HepG2 (cell line): ENCODE measurements around the gene SPAG9. TPM values are rescaled to one million over a fixed set of nuclear protein-coding genes. Genes with fewer than 3 reads are reported as not detected.

Experiments used
- CCAR2 ChIP-seq: fragments of 200-400 bp; formaldehyde crosslinking; optimal IDR thresholded peaks from 2 replicates; pipeline ENCODE3; 2018; ENCODE audit warnings: low read depth, mild to moderate bottlenecking, low read length, moderate library complexity
- FOSL2 ChIP-seq: sonication (generic); formaldehyde crosslinking; IDR thresholded peaks from 2 replicates; pipeline ENCODE4 v1.4.0; 2020; ENCODE audit warnings: missing genetic modification reagents
- HDAC1 ChIP-seq: sonication (generic); formaldehyde crosslinking; IDR thresholded peaks from 2 replicates; pipeline ENCODE4 v1.5.1; 2020; ENCODE audit warnings: mild to moderate bottlenecking, missing genetic modification reagents
- HDAC2 ChIP-seq: sonication (generic); formaldehyde crosslinking; IDR thresholded peaks from 2 replicates; pipeline ENCODE4 v1.4.0; 2020; ENCODE audit warnings: missing genetic modification reagents
- SP1 ChIP-seq, 2 experiments: fragments of 450-650 bp in 1 of 2; sonication (generic) in 1 of 2; formaldehyde crosslinking in 1 of 2; IDR thresholded peaks; 2 replicates each; pipeline versions ENCODE4 v1.4.0 to v1.6.1; 2016 to 2020; ENCODE audit warnings: missing genetic modification reagents in 1 of 2
- ZFP1 ChIP-seq: IDR thresholded peaks from 2 replicates; pipeline ENCODE4 v1.6.1; 2016
- ZNF446 ChIP-seq: sonication (generic); formaldehyde crosslinking; IDR thresholded peaks from 2 replicates; pipeline ENCODE4 v1.5.0; 2020; ENCODE audit warnings: mild to moderate bottlenecking, missing genetic modification reagents
- ZNF549 ChIP-seq: sonication (generic); formaldehyde crosslinking; IDR thresholded peaks from 2 replicates; pipeline ENCODE4 v1.5.0; 2020; ENCODE audit warnings: missing genetic modification reagents
- ZNF761 ChIP-seq: sonication (generic); formaldehyde crosslinking; conservative IDR thresholded peaks from 2 replicates; pipeline ENCODE4 v1.4.0; 2020; ENCODE audit warnings: mild to moderate bottlenecking, missing genetic modification reagents
- ZNF850 ChIP-seq: sonication (generic); formaldehyde crosslinking; conservative IDR thresholded peaks from 2 replicates; pipeline ENCODE4 v1.9.0; 2021; ENCODE audit warnings: mild to moderate bottlenecking, missing genetic modification reagents
- polyA plus RNA-seq, 8 experiments: library from polyadenylated mRNA; depleted of rRNA in 3 of 8; stranded (reverse) in 7 of 8; unstranded in 1 of 8; fragments of >200 nt; fragmentation: Illumina TruSeq in 4 of 8; extraction: Trizol in 4 of 8; gene quantifications; 2 replicates each; pipeline versions ENCODE4 v1.2.1 to v1.2.3, GENCODE V29; 2011 to 2016; ENCODE audit warnings: low read depth in 4 of 8, missing spikeins in 1 of 8, mixed read lengths in 1 of 8; ENCODE audit not compliant: insufficient read depth in 1 of 8
- total RNA-seq, 5 experiments: library from RNA; depleted of rRNA; stranded (reverse); fragments of >200 nt; fragmentation: Illumina TruSeq; extraction: Trizol; gene quantifications; 2 replicates each; pipeline ENCODE4 v1.2.3, GENCODE V29; 2016; ENCODE audit warnings: low read depth in 1 of 5
- TF ChIP-seq, protein P1 (sequence below): sonication (generic); formaldehyde crosslinking; IDR thresholded peaks from 2 replicates; pipeline ENCODE4 v1.4.0; 2020; ENCODE audit warnings: low read depth, mild to moderate bottlenecking, missing genetic modification reagents
- TF ChIP-seq, protein P2 (sequence below): sonication (generic); formaldehyde crosslinking; IDR thresholded peaks from 2 replicates; pipeline ENCODE4 v1.8.0; 2022; ENCODE audit warnings: mild to moderate bottlenecking, missing genetic modification reagents; ENCODE audit not compliant: insufficient replicate concordance
- TF ChIP-seq, protein P3 (sequence below): sonication (generic); formaldehyde crosslinking; IDR thresholded peaks from 2 replicates; pipeline ENCODE4 v1.5.1; 2020; ENCODE audit warnings: missing genetic modification reagents, mild to moderate bottlenecking, borderline replicate concordance
- TF ChIP-seq, protein P4 (sequence below): sonication (generic); formaldehyde crosslinking; IDR thresholded peaks from one replicate; pipeline ENCODE4 v1.5.1; 2020; ENCODE audit warnings: mild to moderate bottlenecking, missing genetic modification reagents; ENCODE audit errors: not compliant biosample characterization

SPAG9 gene
- total and polyA plus RNA-seq, 2 of the 13 experiments (the other 11 are each of a cell fraction or from before 2014, with no cell fraction given): 43.2 to 78.6 TPM

DNA sequence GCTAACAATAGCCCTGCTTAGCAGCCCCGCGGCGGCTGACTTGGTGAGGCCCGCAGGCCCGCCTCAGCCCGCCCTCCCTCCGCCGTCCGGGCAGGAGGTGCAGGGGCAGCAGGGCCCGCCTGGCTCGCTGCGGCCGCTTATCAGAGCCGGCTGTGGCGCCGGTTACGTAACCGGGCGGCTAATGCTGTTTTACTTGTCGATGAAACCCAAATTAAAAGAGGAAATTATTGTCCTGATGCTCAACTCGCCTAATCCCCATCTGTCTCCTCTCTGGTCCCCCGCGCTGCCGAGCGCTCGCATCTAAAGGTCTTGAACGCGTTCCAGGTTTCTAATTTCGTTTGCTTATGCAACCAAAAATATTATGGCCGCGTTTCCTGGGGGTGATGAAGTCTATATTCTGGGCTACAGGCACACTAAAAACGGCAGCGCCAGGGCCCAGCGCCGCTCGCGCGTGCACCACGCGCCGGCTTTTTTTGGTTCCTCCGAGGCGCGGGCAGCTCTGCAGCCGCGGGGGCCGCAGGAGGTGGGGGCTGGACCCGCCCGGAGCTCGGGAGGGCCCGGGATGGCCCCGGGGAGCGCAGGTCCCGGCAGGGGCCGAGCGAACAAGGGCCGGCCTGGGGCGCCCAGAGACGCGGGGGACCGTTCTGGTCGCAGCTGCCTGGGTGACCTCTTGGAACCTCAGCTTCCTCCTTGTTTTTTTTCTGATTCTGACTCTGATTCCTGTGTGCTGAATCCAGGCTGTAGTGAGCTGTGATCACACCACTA is 189.3 kb downstream of the SPAG9 start (continued):
- TF ChIP-seq, protein P1, sequence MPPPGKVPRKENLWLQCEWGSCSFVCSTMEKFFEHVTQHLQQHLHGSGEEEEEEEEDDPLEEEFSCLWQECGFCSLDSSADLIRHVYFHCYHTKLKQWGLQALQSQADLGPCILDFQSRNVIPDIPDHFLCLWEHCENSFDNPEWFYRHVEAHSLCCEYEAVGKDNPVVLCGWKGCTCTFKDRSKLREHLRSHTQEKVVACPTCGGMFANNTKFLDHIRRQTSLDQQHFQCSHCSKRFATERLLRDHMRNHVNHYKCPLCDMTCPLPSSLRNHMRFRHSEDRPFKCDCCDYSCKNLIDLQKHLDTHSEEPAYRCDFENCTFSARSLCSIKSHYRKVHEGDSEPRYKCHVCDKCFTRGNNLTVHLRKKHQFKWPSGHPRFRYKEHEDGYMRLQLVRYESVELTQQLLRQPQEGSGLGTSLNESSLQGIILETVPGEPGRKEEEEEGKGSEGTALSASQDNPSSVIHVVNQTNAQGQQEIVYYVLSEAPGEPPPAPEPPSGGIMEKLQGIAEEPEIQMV: no peak; the same call in 1 of the 2 replicates
- TF ChIP-seq ZFP1 (CRISPR knock-in tag) (no peak), CCAR2 (peak; percentile 78), FOSL2 (peak; percentile 51; the same call in 1 of the 2 replicates), SP1 (IDR thresholded peaks at IDR 0.05) (no peak), SP1 (CRISPR knock-in tag; IDR thresholded peaks at IDR 0.05) (0 out of 2 replicates have a peak, but pooled peaks have one; percentile 30), HDAC2 (CRISPR knock-in tag) (peak; percentile 61), ZNF446 (CRISPR knock-in tag) (0 out of 2 replicates have a peak, but pooled peaks have one; percentile 39), ZNF549 (CRISPR knock-in tag) (0 out of 2 replicates have a peak, but pooled peaks have one; percentile 1), ZNF850 (CRISPR knock-in tag) (no peak), HDAC1 (CRISPR knock-in tag) (peak; percentile 89), ZNF761 (peak; percentile 75; the same call in 1 of the 2 replicates)
- TF ChIP-seq, protein P2, sequence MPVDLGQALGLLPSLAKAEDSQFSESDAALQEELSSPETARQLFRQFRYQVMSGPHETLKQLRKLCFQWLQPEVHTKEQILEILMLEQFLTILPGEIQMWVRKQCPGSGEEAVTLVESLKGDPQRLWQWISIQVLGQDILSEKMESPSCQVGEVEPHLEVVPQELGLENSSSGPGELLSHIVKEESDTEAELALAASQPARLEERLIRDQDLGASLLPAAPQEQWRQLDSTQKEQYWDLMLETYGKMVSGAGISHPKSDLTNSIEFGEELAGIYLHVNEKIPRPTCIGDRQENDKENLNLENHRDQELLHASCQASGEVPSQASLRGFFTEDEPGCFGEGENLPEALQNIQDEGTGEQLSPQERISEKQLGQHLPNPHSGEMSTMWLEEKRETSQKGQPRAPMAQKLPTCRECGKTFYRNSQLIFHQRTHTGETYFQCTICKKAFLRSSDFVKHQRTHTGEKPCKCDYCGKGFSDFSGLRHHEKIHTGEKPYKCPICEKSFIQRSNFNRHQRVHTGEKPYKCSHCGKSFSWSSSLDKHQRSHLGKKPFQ (CRISPR knock-in tag): no peak
- TF ChIP-seq, protein P3, sequence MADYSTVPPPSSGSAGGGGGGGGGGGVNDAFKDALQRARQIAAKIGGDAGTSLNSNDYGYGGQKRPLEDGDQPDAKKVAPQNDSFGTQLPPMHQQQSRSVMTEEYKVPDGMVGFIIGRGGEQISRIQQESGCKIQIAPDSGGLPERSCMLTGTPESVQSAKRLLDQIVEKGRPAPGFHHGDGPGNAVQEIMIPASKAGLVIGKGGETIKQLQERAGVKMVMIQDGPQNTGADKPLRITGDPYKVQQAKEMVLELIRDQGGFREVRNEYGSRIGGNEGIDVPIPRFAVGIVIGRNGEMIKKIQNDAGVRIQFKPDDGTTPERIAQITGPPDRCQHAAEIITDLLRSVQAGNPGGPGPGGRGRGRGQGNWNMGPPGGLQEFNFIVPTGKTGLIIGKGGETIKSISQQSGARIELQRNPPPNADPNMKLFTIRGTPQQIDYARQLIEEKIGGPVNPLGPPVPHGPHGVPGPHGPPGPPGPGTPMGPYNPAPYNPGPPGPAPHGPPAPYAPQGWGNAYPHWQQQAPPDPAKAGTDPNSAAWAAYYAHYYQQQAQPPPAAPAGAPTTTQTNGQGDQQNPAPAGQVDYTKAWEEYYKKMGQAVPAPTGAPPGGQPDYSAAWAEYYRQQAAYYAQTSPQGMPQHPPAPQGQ (CRISPR knock-in tag): no peak
- TF ChIP-seq, protein P4, sequence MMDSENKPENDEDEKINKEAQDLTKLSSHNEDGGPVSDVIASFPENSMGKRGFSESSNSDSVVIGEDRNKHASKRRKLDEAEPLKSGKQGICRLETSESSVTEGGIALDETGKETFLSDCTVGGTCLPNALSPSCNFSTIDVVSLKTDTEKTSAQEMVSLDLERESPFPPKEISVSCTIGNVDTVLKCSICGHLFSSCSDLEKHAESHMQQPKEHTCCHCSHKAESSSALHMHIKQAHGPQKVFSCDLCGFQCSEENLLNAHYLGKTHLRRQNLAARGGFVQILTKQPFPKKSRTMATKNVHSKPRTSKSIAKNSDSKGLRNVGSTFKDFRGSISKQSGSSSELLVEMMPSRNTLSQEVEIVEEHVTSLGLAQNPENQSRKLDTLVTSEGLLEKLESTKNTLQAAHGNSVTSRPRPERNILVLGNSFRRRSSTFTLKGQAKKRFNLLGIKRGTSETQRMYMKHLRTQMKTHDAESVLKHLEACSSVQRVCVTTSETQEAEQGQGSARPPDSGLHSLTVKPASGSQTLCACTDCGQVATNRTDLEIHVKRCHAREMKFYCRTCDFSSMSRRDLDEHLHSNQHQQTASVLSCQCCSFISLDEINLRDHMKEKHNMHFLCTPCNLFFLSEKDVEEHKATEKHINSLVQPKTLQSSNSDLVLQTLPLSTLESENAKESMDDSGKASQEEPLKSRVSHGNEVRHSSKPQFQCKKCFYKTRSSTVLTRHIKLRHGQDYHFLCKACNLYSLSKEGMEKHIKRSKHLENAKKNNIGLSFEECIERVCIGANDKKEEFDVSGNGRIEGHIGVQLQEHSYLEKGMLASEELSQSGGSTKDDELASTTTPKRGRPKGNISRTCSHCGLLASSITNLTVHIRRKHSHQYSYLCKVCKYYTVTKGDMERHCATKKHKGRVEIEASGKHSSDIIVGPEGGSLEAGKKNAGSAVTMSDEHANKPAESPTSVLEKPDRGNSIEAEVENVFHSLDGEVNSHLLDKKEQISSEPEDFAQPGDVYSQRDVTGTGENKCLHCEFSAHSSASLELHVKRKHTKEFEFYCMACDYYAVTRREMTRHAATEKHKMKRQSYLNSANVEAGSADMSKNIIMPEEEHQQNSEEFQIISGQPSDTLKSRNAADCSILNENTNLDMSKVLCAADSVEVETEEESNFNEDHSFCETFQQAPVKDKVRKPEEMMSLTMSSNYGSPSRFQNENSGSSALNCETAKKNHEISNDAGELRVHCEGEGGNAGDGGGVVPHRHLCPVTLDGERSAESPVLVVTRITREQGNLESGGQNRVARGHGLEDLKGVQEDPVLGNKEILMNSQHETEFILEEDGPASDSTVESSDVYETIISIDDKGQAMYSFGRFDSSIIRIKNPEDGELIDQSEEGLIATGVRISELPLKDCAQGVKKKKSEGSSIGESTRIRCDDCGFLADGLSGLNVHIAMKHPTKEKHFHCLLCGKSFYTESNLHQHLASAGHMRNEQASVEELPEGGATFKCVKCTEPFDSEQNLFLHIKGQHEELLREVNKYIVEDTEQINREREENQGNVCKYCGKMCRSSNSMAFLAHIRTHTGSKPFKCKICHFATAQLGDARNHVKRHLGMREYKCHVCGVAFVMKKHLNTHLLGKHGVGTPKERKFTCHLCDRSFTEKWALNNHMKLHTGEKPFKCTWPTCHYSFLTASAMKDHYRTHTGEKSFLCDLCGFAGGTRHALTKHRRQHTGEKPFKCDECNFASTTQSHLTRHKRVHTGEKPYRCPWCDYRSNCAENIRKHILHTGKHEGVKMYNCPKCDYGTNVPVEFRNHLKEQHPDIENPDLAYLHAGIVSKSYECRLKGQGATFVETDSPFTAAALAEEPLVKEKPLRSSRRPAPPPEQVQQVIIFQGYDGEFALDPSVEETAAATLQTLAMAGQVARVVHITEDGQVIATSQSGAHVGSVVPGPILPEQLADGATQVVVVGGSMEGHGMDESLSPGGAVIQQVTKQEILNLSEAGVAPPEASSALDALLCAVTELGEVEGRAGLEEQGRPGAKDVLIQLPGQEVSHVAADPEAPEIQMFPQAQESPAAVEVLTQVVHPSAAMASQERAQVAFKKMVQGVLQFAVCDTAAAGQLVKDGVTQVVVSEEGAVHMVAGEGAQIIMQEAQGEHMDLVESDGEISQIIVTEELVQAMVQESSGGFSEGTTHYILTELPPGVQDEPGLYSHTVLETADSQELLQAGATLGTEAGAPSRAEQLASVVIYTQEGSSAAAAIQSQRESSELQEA: peak; percentile 91
